ENCODE data around the gene SFMBT2.
"Not testable (repeated sequence)": the region's sequence is repeated elsewhere in the genome, so short reads cannot be mapped to it uniquely, and the experiment has no call there.

The SFMBT2 gene

DNA sequence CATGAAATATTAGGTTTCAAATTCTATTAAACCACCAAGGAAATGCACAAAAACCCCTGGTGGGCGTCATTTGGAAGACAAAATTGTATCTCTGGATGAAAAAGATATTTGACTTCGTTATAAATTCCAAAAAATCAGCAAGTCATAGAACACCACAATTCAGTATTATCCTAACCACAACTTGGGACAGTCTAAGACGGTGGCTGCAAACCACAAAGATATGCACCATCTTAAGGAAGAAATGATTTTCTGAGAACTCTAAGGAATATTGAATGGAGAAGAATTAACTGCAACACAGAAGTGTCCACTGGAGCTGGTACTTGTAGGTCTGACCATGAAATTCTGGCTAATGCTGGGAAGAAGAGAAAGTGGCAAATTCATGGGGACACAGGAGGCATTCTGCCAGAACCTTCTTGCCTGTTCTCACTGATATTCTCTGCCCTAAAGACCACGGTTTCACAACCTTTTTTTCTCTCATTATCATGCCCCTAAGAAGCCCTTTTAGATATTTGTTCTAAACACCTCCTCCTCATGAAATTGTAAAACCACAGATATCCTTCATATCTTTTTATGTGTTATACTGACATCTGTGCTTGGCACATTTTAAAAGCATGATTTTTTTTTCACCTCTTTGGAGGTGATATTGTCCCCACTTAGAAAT is 92.9 kb downstream of the SFMBT2 start:
- peak in 1 of 2 experiments; percentile 29 for DNase-seq

DNA sequence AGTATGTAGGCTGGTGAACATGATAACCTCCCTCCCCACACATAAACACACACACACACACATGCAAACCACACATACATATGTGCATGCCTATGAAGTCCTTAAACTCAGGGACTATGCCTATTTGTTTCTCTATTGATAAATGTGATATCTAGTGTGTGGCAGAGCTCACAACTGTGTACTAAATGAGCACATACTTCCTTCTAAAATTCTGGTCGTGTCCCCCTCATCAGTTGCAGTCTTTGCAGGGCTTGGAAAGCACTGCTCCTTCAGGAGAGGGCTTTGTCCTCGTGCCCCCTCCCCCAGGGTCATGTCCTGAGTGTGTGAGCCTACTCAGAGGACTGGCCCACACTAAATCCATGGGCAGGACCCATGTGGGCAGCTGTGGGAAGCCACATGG is 94.0 kb downstream of the SFMBT2 start:
- DNase-seq = no peak

DNA sequence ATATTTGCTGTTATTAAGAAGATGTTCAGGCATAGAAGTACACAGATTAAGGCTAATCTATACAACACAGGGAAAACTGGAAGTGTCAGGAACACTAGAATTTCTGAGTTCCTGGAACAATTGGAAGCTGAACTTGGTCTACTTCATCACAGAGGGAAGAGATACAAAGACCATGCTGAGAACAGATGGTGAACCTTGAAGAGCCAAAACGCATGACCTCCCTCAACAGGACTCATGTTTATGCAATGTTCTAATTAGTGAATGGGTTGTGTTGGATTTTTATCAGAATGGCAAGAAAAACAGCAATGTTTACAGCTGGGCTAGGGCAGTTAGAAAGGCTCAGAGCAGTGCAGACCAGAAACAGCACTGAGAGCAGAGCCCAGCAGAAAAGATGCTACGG is 94.9 kb downstream of the SFMBT2 start:
- no peak for DNase-seq

DNA sequence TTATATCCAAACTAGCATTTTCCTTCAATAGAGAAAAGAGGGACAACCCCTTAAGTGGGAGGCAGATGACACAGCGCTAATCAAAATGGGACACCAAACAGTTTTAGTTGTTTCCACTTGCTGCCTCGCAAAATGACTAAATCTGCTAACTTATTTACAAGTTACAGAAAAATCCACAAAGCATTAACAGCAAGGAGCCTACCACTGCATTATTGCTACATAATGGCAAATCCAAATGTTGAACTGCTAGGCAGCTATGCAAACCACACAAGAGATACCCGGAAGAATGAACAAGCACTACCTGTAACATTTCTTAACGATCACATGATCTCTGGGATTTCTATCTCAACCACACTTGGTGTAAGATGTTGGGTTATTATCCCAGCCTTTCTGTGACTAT is 96.7 kb downstream of the SFMBT2 start:
- DNase-seq = no peak

DNA sequence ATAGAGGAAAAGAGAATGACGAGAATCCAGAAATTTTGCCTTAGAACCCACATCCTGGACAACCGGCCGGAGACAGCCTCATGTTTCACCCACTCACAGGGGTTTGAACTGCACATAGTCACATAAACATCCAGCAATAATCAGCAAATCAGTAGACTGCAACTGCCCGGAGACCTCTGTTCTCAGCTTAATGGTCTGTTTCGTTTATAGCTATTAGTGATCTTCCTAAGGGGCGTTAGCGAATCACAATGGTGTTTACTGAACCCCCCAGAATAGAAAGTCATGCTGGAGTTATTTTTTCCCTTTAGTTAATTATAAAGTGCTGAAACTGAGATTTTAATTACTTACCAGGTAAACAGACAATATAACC is 98.4 kb downstream of the SFMBT2 start:
- DNase-seq = no peak

DNA sequence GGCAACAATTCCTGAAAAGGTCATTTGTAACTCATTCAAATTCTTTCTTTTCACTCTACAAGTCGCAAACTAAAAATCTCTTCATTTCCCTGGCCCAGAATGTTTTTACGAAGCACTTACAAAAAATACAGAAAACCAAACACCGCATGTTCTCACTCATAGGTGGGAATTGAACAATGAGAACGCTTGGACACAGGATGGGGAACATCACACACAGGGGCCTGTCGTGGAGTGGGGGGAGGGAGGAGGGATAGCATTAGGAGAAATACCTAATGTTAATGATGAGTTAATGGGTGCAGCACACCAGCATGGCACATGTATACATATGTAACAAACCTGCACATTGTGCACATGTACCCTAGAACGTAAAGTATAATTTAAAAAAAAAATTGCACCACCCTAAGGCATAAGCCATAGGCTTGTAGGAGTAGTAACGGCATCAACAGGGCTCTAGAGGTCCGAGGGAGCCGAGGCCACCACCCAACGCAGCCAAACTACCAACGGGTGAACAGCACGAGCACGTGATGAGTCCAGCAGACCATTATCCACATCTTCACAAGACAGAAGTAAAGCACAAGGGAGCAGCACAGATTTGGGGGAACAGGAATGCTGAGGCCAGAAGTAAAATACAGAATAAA is 98.9 kb downstream of the SFMBT2 start:
- DNase-seq = not testable (repeated sequence)

DNA sequence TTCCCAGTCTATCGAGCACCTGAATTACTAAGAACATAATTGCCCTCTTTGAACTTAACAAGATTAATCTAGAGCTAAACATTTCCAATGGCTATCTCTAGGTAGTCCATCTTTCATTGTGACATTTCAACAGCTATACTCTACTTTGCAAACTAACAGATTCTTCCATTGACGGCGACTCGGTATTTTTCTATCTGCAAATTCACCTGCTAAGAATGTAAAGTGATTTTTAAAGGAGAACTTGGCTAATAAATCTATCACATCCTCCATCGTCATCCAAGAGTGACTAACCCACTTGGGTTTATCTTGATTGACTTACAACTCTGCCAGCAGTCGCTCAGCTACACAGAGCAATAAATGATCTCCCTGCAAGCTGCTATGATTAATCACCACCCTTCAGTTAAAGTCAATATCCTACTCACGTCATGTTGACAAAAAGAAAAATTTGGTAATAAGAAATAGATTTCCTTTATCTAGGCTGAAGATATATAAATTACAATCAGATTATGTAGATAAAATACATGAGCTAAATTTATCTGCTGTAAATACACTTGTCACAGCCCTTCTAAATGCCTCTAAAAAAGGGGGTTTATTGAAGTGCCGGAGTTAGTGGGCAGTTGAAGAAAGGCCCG is 99.5 kb downstream of the SFMBT2 start:
- DNase-seq = no peak

DNA sequence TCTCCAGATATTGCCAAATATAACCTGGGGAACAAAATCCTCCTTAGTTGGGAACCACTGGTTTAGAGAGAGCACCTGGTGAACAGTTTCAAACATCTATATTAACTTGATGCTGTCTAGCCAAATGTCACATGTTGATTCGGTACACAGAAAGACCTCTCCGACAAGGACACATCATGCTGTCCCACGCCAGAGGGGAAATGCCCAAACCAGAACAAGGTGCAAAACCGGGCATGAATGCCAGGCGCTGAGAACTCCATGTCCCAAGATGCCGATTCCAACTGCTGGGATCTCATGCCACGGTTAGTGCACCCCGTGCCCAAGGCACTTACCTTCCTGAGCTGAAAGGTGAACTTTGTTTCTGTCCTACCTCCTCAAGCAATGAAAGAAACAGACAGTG is 100.8 kb downstream of the SFMBT2 start:
- no peak for DNase-seq

DNA sequence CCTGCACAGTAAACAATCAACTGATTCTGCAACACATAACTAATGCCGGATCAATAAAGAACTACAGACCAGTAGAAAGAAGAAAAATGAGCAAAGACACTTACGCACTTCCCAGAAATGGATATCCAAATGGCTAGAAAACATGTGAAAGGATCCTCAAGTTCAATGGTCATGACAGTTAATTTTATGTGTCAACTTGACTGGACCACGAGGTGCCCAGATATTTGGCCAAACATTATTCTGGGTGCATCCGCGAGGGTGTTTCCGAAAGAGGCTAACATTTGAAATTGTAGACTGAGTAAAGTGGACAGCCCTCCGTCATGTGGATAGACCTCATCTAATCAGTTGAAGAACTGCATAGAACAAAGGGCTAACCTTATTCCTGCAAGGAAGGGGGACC is 102.0 kb downstream of the SFMBT2 start:
- DNase-seq = no peak

DNA sequence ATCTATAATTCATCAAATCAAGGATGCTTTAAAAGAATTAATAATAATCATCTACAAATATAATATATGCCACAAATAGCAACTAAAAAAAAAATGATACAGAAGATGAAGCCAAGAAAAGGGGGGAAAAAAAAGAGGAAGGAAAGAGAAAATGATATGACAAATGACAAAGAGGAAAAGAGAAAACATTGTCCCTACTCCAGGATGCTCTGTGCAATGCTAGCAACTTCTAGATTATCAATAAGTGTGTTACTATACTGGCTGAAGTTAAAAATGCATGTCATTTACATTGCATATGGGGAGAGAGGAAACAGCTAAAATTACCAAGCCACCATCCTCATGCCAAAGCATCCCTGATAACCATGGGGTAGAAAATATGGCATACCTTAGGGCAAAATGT is 104.2 kb downstream of the SFMBT2 start:
- DNase-seq = peak; percentile 42 to 58

DNA sequence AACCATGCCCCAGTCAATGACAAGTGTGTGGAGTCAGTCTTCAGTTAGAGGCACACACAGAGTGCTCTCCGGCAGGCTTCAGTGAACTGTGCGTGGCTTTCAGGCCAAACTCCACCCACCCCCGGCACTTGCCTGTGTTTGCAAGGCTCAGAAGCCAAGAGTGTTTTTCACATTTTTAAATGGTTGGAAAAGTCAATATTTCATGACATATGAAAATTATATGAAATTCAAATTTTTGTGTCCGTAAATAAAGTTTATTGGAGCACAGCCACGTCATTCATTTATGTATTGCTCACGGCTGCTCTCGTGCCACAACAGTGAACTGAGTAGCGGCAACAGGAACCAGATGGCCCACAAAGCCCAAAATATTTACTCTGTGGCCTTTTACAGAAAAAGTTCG is 104.7 kb downstream of the SFMBT2 start:
- DNase-seq = peak; percentile 64 to 72

DNA sequence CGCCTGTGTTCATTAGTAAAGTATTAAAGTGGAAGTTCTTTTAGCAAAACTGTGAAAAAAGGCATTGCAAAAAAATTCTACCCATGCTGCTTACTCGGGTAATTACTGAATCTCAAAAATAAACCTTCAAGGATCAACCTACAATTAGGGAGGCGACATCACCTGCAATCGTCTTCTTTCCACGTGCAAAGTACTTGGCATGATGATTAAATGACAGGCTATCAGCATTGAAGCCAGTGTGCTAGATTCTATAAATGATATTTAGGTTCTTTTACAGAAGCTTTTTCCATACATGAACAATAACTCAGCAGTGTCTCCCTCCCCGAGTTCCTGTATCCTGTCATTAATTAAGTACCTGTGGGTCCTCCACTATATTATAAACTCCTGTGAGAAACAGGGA is 105.8 kb downstream of the SFMBT2 start:
- no peak for DNase-seq

DNA sequence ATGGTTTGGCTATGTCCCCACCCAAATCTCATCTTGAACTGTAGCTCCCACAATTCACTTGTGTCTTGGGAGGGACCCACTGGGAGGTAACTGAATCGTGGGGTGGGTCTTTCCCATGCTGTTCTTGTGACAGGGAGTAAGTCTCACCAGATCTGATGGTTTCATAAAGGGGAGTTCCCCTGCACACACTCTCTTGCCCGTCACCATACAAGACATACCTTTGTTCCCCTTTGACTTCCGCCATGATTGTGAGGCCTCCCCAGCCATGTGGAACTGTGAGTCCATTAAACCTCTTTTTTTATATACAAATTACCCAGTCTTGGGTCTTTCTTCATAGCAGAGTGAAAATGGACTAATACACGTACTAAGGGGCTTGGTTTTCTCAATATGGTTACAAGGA is 106.7 kb downstream of the SFMBT2 start:
- no peak for DNase-seq

DNA sequence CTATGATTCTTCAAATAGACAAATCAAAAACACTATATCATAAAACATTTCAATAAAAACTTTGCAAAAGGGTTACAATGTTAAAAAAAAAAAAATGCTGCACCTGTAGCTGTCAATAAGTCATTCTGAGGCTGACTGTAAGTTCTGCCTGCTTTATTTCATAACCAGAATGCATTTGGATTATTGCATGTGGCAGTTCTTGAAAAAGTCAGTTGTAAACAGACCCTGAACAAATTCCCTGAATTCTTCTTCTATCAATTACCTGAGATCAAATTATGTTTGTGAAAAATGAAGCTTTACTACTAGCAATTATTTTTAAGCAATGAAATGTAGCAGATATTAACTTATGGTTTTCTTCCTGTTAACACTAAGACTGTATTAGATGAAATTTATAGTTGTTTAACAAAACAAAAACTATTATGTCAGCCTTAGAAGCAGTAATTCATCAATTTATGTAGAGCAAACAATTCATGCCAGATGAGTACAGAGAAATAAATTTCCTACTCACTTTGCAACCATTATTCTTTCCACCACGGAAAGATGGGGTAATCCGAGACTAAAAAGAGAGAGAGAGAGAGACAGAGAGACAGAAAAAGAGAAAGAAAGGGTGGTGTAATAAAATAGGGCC is 107.8 kb downstream of the SFMBT2 start:
- no peak for DNase-seq

DNA sequence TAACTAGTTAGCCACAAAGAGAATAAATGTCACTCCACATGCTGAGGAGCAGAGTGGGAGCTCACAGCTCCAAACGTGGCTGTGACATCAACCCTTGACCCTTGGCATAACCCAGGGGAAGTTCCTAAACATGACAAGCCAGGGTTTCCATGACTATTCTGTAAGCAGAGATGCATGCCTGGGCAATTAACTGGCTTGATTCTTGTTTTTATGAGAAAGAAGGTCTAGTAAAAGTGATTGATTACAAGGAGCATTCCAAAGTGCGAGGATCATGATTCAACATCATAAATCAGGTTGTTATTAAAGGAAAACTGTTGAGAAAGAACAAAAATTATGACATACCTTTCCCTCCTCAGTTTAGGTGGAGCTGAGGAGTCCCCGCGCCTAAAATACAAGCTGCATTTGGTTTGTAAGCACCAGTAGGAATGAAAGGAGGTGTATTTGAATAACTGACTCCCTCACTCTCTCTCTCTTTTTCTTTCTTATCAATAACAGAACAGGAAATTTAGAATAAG is 108.4 kb downstream of the SFMBT2 start:
- DNase-seq = no peak

DNA sequence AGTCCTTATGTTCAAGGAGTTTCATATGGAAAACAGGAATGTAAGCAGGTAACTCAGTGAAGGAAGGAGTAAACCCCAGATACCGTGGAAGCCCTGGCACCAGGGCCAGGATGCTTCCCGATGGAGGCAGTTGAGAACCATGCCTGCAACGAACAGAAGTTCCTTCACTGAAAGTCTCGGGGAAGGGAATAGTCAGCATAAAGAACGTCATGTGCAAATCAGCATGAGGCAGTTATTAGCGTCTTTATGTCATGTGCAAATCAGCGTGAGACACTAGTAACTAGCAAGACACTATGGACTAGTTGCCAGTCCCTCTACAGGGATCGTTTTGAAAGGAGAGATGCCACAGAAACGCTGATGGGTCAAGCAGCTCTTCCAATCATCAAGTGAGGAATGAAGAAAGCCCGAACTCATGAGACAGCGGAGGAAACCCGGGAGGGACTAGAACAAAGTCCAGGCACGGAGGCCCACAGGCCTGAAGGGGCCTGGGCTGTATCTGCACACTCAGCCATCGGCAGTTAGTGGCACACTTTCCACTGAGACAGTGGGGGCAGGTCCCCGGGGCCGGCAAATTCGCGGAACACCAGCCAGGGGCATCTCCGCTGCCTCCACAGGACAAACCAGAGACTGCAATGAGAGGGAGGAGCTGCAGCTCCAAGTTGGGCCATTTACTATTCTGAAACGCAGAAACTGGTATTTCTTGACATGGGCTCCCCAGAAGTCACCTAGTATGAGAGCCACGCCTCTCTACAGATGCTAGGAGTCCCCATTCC is 109.6 kb downstream of the SFMBT2 start:
- peak; percentile 24 to 42 for DNase-seq

DNA sequence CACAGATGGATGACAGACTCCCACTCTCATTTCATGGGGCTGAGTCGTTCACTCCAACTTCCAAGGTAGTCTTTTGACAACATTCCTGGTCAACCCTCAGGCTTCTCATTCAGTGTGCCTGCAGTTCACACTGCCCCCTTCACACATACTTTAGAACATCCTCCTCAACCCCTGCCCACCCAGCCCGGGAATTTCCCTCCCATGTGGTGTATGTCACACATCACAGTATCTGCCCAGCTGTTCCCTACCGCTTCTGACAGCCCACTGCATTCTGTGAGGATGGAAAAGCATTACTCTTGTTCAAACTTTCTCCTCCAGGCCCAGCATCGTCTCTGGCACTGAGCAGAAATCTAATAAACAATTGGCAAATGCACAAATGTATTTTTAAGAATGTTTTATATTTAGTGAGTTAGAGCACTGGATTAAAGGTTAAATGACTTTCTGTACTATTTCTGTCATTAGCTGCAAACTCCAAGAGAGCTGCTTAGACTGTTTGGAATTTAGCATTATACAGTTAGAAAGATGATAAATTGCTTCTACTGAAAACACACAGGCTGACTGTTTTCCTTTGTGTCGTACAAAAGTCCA is 110.4 kb downstream of the SFMBT2 start:
- DNase-seq = no peak

DNA sequence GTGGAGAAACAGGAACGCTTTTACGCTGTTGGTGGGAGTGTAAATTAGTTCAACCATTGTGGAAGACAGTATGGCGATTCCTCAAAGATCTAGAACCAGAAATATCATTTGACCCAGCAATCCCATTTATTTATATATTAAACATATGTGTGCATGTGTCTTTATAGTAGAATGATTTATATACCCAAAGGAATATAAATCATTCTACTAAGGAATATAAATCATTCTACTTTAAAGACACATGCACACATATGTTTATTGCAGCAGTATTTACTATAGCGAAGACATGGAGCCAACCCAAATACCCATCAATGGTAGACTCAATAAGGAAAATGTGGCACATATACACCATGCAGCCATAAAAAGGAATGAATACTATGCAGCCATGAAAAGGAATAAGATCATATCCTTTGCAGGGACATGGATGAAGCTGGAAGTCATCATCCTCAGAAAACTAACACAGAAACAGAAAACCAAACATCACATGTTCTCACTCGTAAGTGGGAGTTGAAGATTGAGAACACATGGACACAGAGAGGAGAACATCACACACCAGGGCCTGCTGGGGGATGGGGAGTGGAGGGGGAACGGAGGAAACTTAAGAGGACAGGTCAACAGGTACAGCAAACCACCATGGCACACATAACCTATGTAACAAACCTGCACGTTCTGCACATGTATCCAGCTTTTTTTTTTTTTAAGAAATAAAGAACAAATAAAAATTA is 111.1 kb downstream of the SFMBT2 start:
- DNase-seq = not testable (repeated sequence)

DNA sequence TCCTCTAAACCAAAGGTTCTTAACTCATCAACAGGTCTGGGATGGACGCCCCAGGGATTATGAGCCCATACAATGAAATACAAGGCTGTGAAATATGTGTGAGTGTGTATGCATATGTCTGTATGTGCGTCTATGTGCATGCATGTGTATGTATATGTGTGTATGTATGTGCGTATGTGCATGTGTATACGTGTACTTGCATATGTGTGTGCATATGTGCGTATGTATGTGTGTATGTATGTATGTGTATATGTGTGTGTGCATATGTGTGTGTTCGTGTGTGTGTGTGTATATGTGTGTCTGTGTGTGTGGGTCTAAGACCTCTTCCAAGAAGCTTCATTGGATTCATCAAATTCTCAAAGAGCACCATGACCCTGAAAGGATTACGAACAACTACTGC is 112.3 kb downstream of the SFMBT2 start:
- DNase-seq = no peak

DNA sequence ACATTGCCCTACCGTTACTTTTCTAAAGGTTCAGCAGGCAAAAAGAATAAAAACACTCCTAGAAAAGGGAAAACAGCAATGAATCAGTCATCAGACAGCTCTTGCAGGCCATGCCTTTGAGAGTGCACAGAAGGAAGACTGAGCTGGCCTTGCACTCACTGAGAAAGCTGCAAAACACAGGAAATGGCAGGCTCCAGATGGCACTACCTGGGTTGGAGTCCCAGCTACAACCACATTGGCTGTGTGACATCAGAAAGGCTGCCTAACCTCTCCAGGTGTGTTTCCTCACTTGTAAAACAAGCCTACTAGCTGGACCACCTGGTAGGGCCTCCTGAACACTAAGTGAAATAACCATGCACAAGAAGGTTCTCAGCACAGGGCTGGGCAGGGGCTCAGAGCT is 113.7 kb downstream of the SFMBT2 start:
- DNase-seq = peak; percentile 20 to 34

DNA sequence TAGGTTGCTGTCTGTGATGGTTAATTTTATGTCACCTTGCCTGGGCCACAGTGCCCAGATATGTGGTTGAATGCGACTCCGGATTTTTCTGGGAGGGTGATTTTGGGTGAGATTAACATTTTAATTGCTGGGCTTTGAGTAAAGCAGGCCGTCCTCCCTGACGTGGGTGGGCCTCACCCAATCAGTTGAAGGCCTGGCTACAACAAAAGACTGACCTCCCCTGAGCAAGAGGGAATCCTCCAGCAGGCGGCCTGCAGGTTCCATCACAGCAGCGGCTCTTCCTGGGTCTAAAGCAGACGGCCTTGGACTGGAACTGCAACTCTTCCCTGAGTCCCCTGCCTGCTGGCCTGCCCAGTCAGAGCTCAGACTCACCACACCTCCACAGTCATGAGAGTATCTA is 114.2 kb downstream of the SFMBT2 start:
- DNase-seq = no peak

DNA sequence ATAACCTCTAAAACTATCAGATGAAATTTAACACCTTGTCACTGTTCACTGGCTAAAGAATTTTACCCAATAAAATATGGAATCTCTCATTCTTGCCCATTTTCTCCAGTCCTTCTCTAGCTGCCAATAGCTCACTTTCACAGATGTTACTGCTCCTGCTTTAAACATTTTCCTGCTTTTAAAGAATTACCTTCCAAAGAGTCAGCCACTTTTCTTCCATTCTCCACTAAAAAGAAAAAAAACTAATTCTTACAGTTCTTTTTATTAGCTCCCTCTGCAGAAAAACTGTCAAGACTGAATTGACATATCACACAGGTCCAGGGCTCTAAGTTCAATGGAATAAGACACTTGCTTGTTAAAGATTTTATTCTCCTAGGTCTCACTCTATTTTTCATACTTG is 114.8 kb downstream of the SFMBT2 start:
- no peak for DNase-seq
